Pons (tissue), 1 donor: ENCODE results near the gene PLEK2.
"Not testable (repeated sequence)": the region's sequence is repeated elsewhere in the genome, so short reads cannot be mapped to it uniquely, and the experiment has no call there.

ENCODE experiments used
- DNase-seq: peaks from one replicate; pipeline ENCODE4 v3.0.0-alpha.2; 2016; ENCODE audit warnings: low spot score

Gene PLEK2

DNA sequence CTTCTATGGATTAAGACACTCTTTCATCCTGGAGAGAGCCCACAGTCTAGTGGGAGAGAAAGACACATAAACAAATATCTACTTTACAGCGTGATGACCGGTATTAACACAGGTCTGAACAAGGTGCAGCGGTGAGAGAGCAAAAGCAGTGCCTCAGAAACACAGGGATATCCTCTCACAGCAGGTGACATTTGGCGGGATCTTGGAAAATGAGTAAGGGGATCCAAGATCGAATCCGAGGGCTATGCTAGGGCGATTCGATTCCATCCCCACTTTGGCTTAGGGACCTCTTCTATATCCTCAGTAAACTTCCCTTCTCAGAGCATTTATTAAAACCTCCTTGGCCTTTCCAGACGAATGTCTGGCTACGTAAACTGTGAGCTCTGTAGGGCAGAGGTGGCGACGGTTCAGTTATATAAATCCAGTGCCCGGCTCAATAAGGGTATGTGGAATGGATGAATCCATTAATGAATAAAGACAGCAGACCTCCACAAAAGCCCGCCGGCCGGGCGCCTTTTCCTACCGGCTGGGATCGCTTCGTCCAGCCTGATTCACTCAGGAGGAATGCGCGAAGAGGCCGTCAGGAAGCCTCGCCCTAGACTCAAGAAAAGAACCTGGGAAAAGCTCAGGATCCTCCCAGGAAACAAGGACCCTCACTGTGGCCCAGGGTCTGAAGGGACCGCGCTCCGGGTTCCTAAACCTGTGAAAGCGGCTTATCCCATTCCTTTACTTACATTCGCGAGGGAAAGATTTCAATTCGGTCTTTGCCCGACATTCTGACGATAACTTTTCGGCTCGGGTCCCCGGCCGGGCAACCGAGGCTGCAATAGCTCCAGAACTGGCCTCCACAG lies 52.8 kb downstream of the PLEK2 start:
- DNase-seq, result peak; percentile 17

DNA sequence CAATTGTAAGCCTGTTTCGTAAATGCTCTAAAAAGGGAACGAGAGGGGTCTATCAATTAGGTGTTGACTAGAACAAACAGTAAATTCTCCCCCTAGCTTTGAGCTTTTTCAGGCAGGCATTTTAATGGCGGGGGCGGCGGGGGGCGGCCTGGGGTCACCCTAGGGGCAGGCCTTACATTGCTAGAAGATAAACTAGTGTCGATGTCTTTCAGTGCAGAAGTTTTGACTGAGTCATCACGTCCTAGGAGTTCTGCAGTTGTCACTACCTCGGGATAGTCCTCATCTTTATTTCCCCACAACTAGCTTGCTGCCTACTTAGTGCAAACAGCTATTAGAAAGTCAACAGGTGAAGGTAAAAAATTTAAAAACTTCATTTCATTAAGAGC lies 54.0 kb downstream of the PLEK2 start:
- no peak for DNase-seq

DNA sequence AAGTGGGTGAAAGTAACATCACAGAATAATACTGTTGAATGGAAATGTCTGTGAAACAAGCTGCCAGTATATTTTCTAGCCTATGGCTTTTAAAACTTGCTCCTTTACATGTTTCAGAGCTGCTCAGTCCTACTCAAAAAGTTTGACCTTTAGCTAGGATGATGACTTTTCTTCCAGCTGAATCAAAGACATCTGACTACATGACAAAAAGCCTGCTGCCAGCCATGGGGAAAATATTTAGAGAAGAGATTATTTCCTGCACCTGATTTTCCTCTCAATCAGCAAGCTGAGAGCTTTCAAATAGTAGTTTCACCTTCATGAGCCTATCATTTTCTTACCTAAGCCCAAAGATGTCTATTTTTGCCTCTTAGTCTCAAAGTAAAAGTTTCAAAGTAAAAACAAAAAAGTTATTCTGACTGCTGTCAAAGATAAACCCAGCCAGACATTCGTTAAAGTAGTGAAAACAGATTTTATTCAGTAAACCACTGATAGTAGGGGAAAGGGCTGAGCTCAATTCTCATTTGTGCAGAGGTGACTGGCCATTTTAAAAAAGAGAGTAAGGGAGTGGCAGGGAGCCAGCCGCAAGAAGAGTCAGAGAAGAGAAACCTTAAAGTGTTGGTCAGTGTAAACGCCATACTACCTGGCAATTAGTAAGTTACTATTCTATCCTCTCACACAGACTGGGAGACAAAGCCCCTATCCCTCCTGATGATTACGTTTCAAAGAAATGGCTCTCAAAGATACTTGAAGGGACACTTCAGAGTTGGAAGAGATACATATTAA lies 54.6 kb downstream of the PLEK2 start:
- no peak for DNase-seq

DNA sequence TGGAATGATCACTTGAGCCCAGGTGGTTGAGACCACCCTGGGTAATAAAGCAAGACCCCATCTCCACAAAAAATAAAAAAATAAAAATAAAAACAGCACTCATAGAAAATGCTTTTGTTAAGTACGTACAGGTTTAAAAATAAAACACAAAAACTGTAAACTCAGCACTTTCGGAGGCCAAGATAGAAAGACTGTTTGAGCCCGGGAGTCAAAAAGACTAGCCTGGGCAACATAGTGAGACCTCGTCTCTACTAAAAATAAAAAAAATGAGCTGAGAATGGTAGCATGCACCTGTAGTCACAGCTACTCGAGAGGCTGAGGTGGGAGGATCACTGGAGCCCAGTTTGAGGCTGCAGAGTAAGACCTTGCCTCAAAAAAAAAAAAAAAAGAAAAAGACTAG lies 59.9 kb downstream of the PLEK2 start:
- DNase-seq, result no peak

DNA sequence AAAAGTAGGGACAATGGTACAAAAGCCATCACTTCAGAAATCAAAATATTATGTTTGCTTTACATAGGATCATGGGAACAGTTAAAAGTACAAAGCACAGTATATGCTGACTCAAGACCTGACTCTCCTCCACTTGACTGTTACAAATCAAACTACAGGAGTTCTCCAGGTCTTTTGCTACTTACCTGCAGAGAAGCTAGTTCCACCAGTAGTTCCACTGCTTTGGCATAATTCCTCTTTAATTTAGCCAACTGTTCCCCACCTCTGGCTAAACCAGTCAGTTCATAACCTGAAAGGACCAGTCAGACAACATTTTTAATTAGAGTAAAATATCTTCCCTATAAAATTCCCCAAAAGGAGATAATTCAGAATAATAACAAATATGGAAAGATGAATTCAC lies 66.4 kb downstream of the PLEK2 start:
- no peak for DNase-seq

DNA sequence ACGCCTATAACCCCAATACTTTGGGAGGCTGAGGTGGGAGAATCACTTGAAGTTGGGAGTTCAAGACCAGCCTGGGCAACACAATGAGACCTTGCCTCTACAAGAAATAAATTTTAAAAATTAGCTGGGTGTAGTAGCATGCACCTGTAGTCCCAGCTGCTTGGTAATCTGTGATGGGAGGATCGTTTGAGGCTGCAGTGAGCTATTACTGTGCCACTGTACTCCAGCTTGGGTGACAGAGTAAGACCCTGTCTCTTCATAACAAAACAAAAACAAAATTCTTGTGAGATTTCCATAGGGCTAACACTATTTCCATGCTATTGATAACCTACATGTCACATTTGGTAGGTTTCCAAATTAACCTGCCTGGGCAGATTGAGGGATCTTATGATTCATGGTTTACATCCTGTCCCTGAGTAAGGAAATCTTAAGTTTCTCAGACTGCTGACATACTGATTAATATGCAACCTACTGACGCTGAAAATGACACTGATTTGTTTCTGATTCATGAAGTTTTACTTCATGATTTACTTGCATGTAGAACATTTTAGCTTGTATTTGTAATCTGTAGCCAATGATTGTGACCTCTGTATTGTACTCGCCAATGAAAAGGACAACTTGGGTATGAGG lies 68.2 kb downstream of the PLEK2 start:
- DNase-seq, result no peak

DNA sequence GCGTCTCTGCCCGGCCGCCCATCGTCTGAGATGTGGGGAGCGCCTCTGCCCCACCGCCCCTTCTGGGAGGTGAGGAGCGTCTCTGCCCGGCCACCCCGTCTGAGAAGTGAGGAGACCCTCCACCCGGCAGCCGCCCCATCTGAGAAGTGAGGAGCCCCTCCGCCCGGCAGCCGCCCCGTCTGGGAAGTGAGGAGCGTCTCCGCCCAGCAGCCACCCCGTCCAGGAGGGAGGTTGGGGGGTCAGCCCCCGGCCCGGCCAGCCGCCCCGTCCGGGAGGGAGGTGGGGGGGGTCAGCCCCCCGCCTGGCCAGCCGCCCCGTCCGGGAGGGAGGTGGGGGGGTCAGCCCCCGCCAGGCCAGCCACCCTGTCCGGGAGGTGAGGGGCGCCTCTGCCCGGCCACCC lies 70.7 kb downstream of the PLEK2 start:
- DNase-seq, result not testable (repeated sequence)
